ENCODE data around the gene KCTD12.

The KCTD12 gene

GRCh38 chr13:76874479-76874878 lies 11.7 kb downstream of the KCTD12 start:
- Histone ChIP-seq H3K4me3 (ENCODE audit: low read depth, low read length) (no peak overlapping the region), H3K4me1 (ENCODE audit: control insufficient read depth, insufficient read depth, low read length) (no peaks in the 10 kb centered on the region), H3K9me3 (ENCODE audit: control insufficient read depth, insufficient read depth, low read depth, low read length) (no peaks in the 10 kb centered on the region), H3K9ac (ENCODE audit: low read length) (no peak overlapping the region), H3K27ac (ENCODE audit: low read depth, low read length) (no peak overlapping the region), H3K36me3 (ENCODE audit: control insufficient read depth, insufficient read depth, low read length) (no peaks in the 10 kb centered on the region), H3K27me3 (ENCODE audit: control insufficient read depth, insufficient read depth, low read length) (no peaks in the 10 kb centered on the region; the same call in 1 of the 2 replicates)

- H3K36me3 ChIP-seq (ENCODE audit: control insufficient read depth, insufficient read depth, low read length) = no peaks in the 10 kb centered on the region
- no peak overlapping the region for H3K9ac ChIP-seq (ENCODE audit: low read length)
- H3K4me1 ChIP-seq (ENCODE audit: control insufficient read depth, insufficient read depth, low read length) = no peaks in the 10 kb centered on the region
- no peaks in the 10 kb centered on the region for H3K9me3 ChIP-seq (ENCODE audit: control insufficient read depth, insufficient read depth, low read depth, low read length)
- H3K4me3 ChIP-seq (ENCODE audit: low read depth, low read length) = no peak overlapping the region
- H3K27ac ChIP-seq (ENCODE audit: low read depth, low read length) = no peak overlapping the region
- H3K27me3 ChIP-seq (ENCODE audit: control insufficient read depth, insufficient read depth, low read length) = no peaks in the 10 kb centered on the region; the same call in 1 of the 2 replicates
Observed at GRCh38 chr13:76873445-76873844, 12.8 kb downstream of the KCTD12 start.

DNA sequence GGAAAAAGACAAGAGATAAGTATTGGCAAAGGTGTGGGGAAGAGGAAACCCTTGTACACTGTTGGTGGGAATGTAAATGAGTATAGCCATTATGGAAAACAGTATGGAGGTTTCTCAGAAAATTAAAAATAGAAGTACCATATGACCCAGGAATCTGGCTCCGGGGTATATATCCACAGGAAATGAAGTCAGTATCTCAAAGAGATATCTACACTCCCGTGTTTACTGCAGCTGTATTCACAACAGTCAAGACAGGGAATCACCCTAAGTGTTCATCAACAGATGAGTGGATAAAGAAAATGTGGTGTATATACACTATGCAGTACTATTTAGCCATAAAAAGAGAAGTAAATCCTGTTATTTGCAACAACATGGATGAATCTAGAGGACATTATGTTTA lies 13.5 kb downstream of the KCTD12 start:
- H3K9me3 ChIP-seq (ENCODE audit: control insufficient read depth, insufficient read depth, low read depth, low read length) = no peaks in the 10 kb centered on the region
- H3K36me3 ChIP-seq (ENCODE audit: control insufficient read depth, insufficient read depth, low read length) = no peaks in the 10 kb centered on the region
- no peaks in the 10 kb centered on the region; the same call in 1 of the 2 replicates for H3K27me3 ChIP-seq (ENCODE audit: control insufficient read depth, insufficient read depth, low read length)
- H3K4me1 ChIP-seq (ENCODE audit: control insufficient read depth, insufficient read depth, low read length) = no peaks in the 10 kb centered on the region
- no peak overlapping the region for H3K27ac ChIP-seq (ENCODE audit: low read depth, low read length)
- H3K4me3 ChIP-seq (ENCODE audit: low read depth, low read length) = no peak overlapping the region
- H3K9ac ChIP-seq (ENCODE audit: low read length) = no peak overlapping the region

DNA sequence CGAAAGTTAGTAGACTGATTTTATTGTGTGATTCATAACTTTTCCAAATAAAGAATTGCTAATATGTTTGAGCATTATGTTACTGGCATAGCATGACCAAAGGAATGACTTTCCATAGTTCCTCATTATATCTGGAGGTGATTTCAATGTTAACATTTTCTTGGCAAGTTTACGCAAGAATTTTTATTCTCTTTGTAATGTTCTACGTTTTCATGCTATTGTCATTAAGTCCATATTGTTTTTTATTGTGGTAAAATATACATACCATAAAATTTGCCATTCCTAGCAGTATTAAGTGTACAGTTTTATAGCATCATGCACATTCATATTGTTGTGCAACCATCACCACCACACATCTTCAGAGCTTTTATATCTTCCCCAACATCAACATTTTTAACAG lies 14.8 kb downstream of the KCTD12 start:
- no peaks in the 10 kb centered on the region for H3K4me1 ChIP-seq (ENCODE audit: control insufficient read depth, insufficient read depth, low read length)
- no peak overlapping the region for H3K9ac ChIP-seq (ENCODE audit: low read length)
- no peaks in the 10 kb centered on the region for H3K9me3 ChIP-seq (ENCODE audit: control insufficient read depth, insufficient read depth, low read depth, low read length)
- no peaks in the 10 kb centered on the region for H3K36me3 ChIP-seq (ENCODE audit: control insufficient read depth, insufficient read depth, low read length)
- no peak overlapping the region for H3K4me3 ChIP-seq (ENCODE audit: low read depth, low read length)
- H3K27ac ChIP-seq (ENCODE audit: low read depth, low read length) = no peak overlapping the region
- H3K27me3 ChIP-seq (ENCODE audit: control insufficient read depth, insufficient read depth, low read length) = no peaks in the 10 kb centered on the region; the same call in 1 of the 2 replicates

GRCh38 chr13:76868371-76868770 lies 17.8 kb downstream of the KCTD12 start:
- Histone ChIP-seq H3K9ac (ENCODE audit: low read length) (no peak overlapping the region), H3K4me3 (ENCODE audit: low read depth, low read length) (no peak overlapping the region), H3K36me3 (ENCODE audit: control insufficient read depth, insufficient read depth, low read length) (no peaks in the 10 kb centered on the region), H3K9me3 (ENCODE audit: control insufficient read depth, insufficient read depth, low read depth, low read length) (no peaks in the 10 kb centered on the region), H3K27me3 (ENCODE audit: control insufficient read depth, insufficient read depth, low read length) (no peaks in the 10 kb centered on the region), H3K4me1 (ENCODE audit: control insufficient read depth, insufficient read depth, low read length) (no peaks in the 10 kb centered on the region), H3K27ac (ENCODE audit: low read depth, low read length) (no peak overlapping the region)

GRCh38 chr13:76865996-76866503 lies 20.2 kb downstream of the KCTD12 start:
- no peaks in the 10 kb centered on the region for H3K36me3 ChIP-seq (ENCODE audit: control insufficient read depth, insufficient read depth, low read length)
- no peak overlapping the region for H3K27ac ChIP-seq (ENCODE audit: low read depth, low read length)
- H3K9me3 ChIP-seq (ENCODE audit: control insufficient read depth, insufficient read depth, low read depth, low read length) = no peaks in the 10 kb centered on the region
- H3K4me3 ChIP-seq (ENCODE audit: low read depth, low read length) = no peak overlapping the region
- H3K4me1 ChIP-seq (ENCODE audit: control insufficient read depth, insufficient read depth, low read length) = no peaks in the 10 kb centered on the region
- no peak overlapping the region for H3K9ac ChIP-seq (ENCODE audit: low read length)
- H3K27me3 ChIP-seq (ENCODE audit: control insufficient read depth, insufficient read depth, low read length) = no peaks in the 10 kb centered on the region

DNA sequence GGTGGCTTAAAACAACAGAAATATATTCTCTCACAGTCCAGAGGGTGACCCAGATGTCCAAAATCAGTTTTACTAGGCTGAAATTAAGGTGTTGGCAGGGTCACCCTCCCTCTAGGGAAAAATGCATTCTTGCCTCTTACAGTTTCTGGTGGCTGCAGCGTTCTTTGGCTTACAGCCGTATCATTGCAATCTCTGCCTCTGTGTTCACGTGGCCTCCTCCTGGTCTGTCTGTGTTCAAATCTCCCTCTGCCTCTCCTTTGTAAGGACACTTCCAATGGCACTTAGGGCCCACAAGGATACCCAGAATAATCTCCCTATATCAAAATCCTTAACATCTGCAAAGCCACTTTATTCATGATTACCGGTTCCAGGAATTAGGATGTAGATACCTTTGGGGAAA lies 21.1 kb downstream of the KCTD12 start:
- H3K27ac ChIP-seq (ENCODE audit: low read depth, low read length) = no peak overlapping the region
- H3K4me1 ChIP-seq (ENCODE audit: control insufficient read depth, insufficient read depth, low read length) = no peaks in the 10 kb centered on the region
- no peak overlapping the region for H3K4me3 ChIP-seq (ENCODE audit: low read depth, low read length)
- H3K9me3 ChIP-seq (ENCODE audit: control insufficient read depth, insufficient read depth, low read depth, low read length) = no peaks in the 10 kb centered on the region
- H3K9ac ChIP-seq (ENCODE audit: low read length) = no peak overlapping the region
- H3K36me3 ChIP-seq (ENCODE audit: control insufficient read depth, insufficient read depth, low read length) = no peaks in the 10 kb centered on the region
- no peaks in the 10 kb centered on the region for H3K27me3 ChIP-seq (ENCODE audit: control insufficient read depth, insufficient read depth, low read length)

- Histone ChIP-seq H3K4me1 (ENCODE audit: control insufficient read depth, insufficient read depth, low read length) (no peaks in the 10 kb centered on the region), H3K36me3 (ENCODE audit: control insufficient read depth, insufficient read depth, low read length) (no peaks in the 10 kb centered on the region), H3K27ac (ENCODE audit: low read depth, low read length) (no peak overlapping the region), H3K9me3 (ENCODE audit: control insufficient read depth, insufficient read depth, low read depth, low read length) (no peaks in the 10 kb centered on the region), H3K9ac (ENCODE audit: low read length) (no peak overlapping the region), H3K4me3 (ENCODE audit: low read depth, low read length) (no peak overlapping the region), H3K27me3 (ENCODE audit: control insufficient read depth, insufficient read depth, low read length) (no peaks in the 10 kb centered on the region)
Observed at GRCh38 chr13:76864259-76864658, 21.9 kb downstream of the KCTD12 start.

DNA sequence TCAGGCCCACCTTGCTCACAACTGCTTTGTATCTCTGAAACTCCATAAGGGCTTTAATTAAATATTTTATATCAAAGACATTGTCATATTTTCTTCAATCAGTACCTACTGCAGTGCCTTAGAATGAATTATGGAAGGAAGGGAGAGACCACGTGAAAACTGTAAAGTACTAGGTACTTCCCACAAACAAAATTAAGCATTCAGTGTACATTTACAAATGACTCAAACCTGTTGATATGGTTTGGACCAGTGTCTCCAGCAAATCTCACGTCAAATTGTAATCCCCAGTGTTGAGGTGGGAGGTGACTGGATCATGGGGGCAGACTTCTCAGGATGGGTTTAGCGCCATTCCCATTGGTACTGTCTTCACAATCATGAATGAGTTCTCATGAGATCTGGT lies 23.2 kb downstream of the KCTD12 start:
- H3K4me3 ChIP-seq (ENCODE audit: low read depth, low read length) = no peak overlapping the region

DNA sequence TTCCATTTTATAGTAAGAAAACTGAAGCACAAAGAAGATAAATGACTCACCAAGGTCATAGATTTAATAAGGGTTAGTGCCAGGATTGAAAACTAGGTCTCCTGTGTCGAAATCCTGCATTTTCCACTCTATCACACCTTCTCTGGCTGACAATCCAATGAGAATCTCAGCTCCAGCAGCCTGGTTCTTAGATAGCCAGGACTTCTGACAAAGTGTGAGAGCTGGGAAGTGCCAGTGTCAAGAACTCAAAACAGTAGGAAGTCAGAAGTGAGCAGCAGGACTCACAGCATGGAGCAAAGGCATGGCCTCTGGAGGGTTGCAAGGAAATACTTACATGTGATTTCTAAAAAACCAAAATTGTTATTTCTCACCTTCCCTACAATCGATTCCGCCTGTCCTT lies 24.3 kb downstream of the KCTD12 start:
- Histone ChIP-seq H3K9me3 (ENCODE audit: control insufficient read depth, insufficient read depth, low read depth, low read length) (no peaks in the 10 kb centered on the region), H3K4me3 (ENCODE audit: low read depth, low read length) (no peak overlapping the region), H3K9ac (ENCODE audit: low read length) (no peak overlapping the region), H3K27ac (ENCODE audit: low read depth, low read length) (no peak overlapping the region), H3K27me3 (ENCODE audit: control insufficient read depth, insufficient read depth, low read length) (no peaks in the 10 kb centered on the region), H3K4me1 (ENCODE audit: control insufficient read depth, insufficient read depth, low read length) (no peaks in the 10 kb centered on the region), H3K36me3 (ENCODE audit: control insufficient read depth, insufficient read depth, low read length) (no peaks in the 10 kb centered on the region)

More for the DNA sequence above, 23.2 kb downstream of the KCTD12 start:
- Histone ChIP-seq H3K9ac (ENCODE audit: low read length) (no peak overlapping the region), H3K27ac (ENCODE audit: low read depth, low read length) (no peak overlapping the region), H3K36me3 (ENCODE audit: control insufficient read depth, insufficient read depth, low read length) (no peaks in the 10 kb centered on the region), H3K9me3 (ENCODE audit: control insufficient read depth, insufficient read depth, low read depth, low read length) (no peaks in the 10 kb centered on the region), H3K27me3 (ENCODE audit: control insufficient read depth, insufficient read depth, low read length) (no peaks in the 10 kb centered on the region), H3K4me1 (ENCODE audit: control insufficient read depth, insufficient read depth, low read length) (no peaks in the 10 kb centered on the region)

DNA sequence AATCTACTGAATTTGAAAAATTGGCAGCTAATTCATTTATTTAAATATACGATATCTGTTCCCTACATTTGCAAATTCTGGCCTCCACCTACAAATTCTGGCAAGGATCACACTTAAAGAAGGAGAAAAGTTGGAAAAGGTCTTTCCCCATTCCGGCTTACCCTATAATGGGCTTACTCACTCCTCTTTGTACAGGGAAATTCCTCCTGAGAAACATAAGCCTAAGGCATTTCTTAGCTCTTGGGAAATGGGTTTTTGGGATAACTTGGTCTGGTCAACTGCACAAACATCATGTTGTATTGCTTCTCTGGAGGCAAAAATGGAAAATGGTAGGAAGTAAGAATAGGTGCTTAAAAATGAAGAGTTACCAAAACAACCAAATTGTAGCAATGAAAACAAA lies 25.5 kb downstream of the KCTD12 start:
- Histone ChIP-seq H3K36me3 (ENCODE audit: control insufficient read depth, insufficient read depth, low read length) (no peaks in the 10 kb centered on the region), H3K9me3 (ENCODE audit: control insufficient read depth, insufficient read depth, low read depth, low read length) (no peaks in the 10 kb centered on the region), H3K27ac (ENCODE audit: low read depth, low read length) (no peak overlapping the region), H3K4me3 (ENCODE audit: low read depth, low read length) (no peak overlapping the region), H3K4me1 (ENCODE audit: control insufficient read depth, insufficient read depth, low read length) (no peaks in the 10 kb centered on the region), H3K27me3 (ENCODE audit: control insufficient read depth, insufficient read depth, low read length) (no peaks in the 10 kb centered on the region), H3K9ac (ENCODE audit: low read length) (no peak overlapping the region)

GRCh38 chr13:76854894-76855293 lies 31.3 kb downstream of the KCTD12 start:
- H3K9me3 ChIP-seq (ENCODE audit: control insufficient read depth, insufficient read depth, low read depth, low read length) = no peaks in the 10 kb centered on the region
- H3K27ac ChIP-seq (ENCODE audit: low read depth, low read length) = no peak overlapping the region
- no peak overlapping the region for H3K4me3 ChIP-seq (ENCODE audit: low read depth, low read length)
- H3K4me1 ChIP-seq (ENCODE audit: control insufficient read depth, insufficient read depth, low read length) = no peaks in the 10 kb centered on the region
- no peak overlapping the region for H3K9ac ChIP-seq (ENCODE audit: low read length)
- no peaks in the 10 kb centered on the region for H3K27me3 ChIP-seq (ENCODE audit: control insufficient read depth, insufficient read depth, low read length)
- H3K36me3 ChIP-seq (ENCODE audit: control insufficient read depth, insufficient read depth, low read length) = no peaks in the 10 kb centered on the region

Data from HUES6 (cell line).